HG03045 (cell line): ENCODE data around the gene NDUFA9.

Experiments
- ATAC-seq: cut with Tn5 transposase; IDR thresholded peaks from one replicate; pipeline ENCODE4 v1.9.1; 2021; ENCODE audit warnings: mild to moderate bottlenecking, moderate library complexity; ENCODE audit not compliant: unreplicated experiment

NDUFA9 gene

GRCh38 chr12:4690760-4691159, 41.8 kb downstream of the NDUFA9 start:
- ATAC-seq, result no peak
